ENCODE results near the gene EFEMP2. TPM values are rescaled to one million over a fixed set of nuclear protein-coding genes. Genes with fewer than 3 reads are reported as not detected.

EFEMP2 gene
- 77.6 and 161 TPM in 2 replicates for total RNA-seq

GRCh38 chr11:65872586-65873317 is at the start of gene EFEMP2:
EFEMP2 (minus strand) TSS chr11:65872800; CDS start chr11:65872354, 446 bp downstream.

GRCh38 chr11:65919141-65919572 is 46.6 kb upstream of the EFEMP2 start, which contains the start of gene DRAP1:
DRAP1 (plus strand) TSS chr11:65919426; CDS start chr11:65919502, 76 bp downstream.

GRCh38 chr11:65918211-65919140 is 45.9 kb upstream of the EFEMP2 start, which contains the start of gene C11orf68:
C11orf68 (minus strand) TSS chr11:65919062; CDS start chr11:65919031, 31 bp downstream.

GRCh38 chr11:65900125-65900898 is 27.7 kb upstream of the EFEMP2 start, which contains the start of gene FOSL1:
FOSL1 (minus strand) TSS chr11:65900388; CDS start chr11:65900339, 49 bp downstream.

GRCh38 chr11:65890324-65891218 is 18.0 kb upstream of the EFEMP2 start, which contains the start of gene CCDC85B:
CCDC85B (plus strand) TSS chr11:65890673; CDS start chr11:65890784, 111 bp downstream.

GRCh38 chr11:65888163-65888814 is 15.7 kb upstream of the EFEMP2 start, which contains the start of gene FIBP:
FIBP (minus strand) TSS chr11:65888471; CDS start chr11:65888418, 53 bp downstream.

GRCh38 chr11:65879617-65880016 is 7.0 kb upstream of the EFEMP2 start, which contains the start of gene CTSW:
CTSW (plus strand) TSS chr11:65879837; CDS start chr11:65879855, 18 bp downstream.

GRCh38 chr11:65860278-65861164 is 12.1 kb downstream of the EFEMP2 start, which contains the start of gene MUS81:
MUS81 (plus strand) TSS chr11:65860433; CDS start chr11:65860754, 321 bp downstream.

GRCh38 chr11:65857853-65858680 is 14.5 kb downstream of the EFEMP2 start, which contains the start of gene CFL1:
CFL1 (minus strand) TSS chr11:65858180; CDS start chr11:65858099, 81 bp downstream.

GRCh38 chr11:65833297-65834030 is 39.1 kb downstream of the EFEMP2 start, which contains the start of gene SNX32:
SNX32 (plus strand) TSS chr11:65833963; CDS start chr11:65834066, 103 bp downstream.

Other genes starting within 250 kb of the EFEMP2 start
- gene SIPA1, start 234.7 kb downstream of the EFEMP2 start, total RNA-seq, result 48.2 and 73.5 TPM in 2 replicates
- gene RELA, start 209.9 kb downstream of the EFEMP2 start, total RNA-seq, result 57.8 and 74.3 TPM in 2 replicates
- 46.8 and 47.7 TPM in 2 replicates for gene KAT5, start 160.5 kb downstream of the EFEMP2 start, total RNA-seq
- 20.2 and 48.9 TPM in 2 replicates for gene RNASEH2C, start 152.0 kb downstream of the EFEMP2 start, total RNA-seq
- gene AP5B1, start 91.8 kb downstream of the EFEMP2 start, total RNA-seq, result 12.5 and 13.9 TPM in 2 replicates
- 0.51 TPM in 1 of 2 replicates, not detected in the other for gene OVOL1, start 85.7 kb downstream of the EFEMP2 start, total RNA-seq
- gene SNX32, start 38.8 kb downstream of the EFEMP2 start, total RNA-seq, result 0.89 TPM in 1 of 2 replicates, not detected in the other
- 1,341 and 2,316 TPM in 2 replicates for gene CFL1, start 14.6 kb downstream of the EFEMP2 start, total RNA-seq
- gene MUS81, start 12.4 kb downstream of the EFEMP2 start, total RNA-seq, result 52.4 and 57.2 TPM in 2 replicates
- gene CTSW, start 7.0 kb upstream of the EFEMP2 start, total RNA-seq, result 0.81 TPM in 1 of 2 replicates, not detected in the other
- gene FIBP, start 15.7 kb upstream of the EFEMP2 start, total RNA-seq, result 176 and 229 TPM in 2 replicates
- 55.9 and 59.3 TPM in 2 replicates for gene CCDC85B, start 17.9 kb upstream of the EFEMP2 start, total RNA-seq
- gene FOSL1, start 27.6 kb upstream of the EFEMP2 start, total RNA-seq, result 19.8 and 147 TPM in 2 replicates
- 25.6 and 28.8 TPM in 2 replicates for gene C11orf68, start 46.3 kb upstream of the EFEMP2 start, total RNA-seq
- 104 and 182 TPM in 2 replicates for gene DRAP1, start 46.6 kb upstream of the EFEMP2 start, total RNA-seq
- gene TSGA10IP, start 72.7 kb upstream of the EFEMP2 start, total RNA-seq, result not detected in 2 replicates
- gene SART1, start 88.9 kb upstream of the EFEMP2 start, total RNA-seq, result 48.7 and 51.8 TPM in 2 replicates
- gene EIF1AD, start 129.4 kb upstream of the EFEMP2 start, total RNA-seq, result 28.1 and 34.7 TPM in 2 replicates
- 70.9 and 118 TPM in 2 replicates for gene BANF1, start 129.7 kb upstream of the EFEMP2 start, total RNA-seq
- 2.4 and 18.0 TPM in 2 replicates for gene CST6, start 139.2 kb upstream of the EFEMP2 start, total RNA-seq
- gene CATSPER1, start 153.7 kb upstream of the EFEMP2 start, total RNA-seq, result 0.33 and 1.0 TPM in 2 replicates
- 2.1 and 45.1 TPM in 2 replicates for gene GAL3ST3, start 176.4 kb upstream of the EFEMP2 start, total RNA-seq
- gene SF3B2, start 179.6 kb upstream of the EFEMP2 start, total RNA-seq, result 160 and 223 TPM in 2 replicates
- gene PACS1, start 197.5 kb upstream of the EFEMP2 start, total RNA-seq, result 50.5 and 67.8 TPM in 2 replicates

All from mesangial cell (primary cell).